ENCODE data around the gene DENND1A. TPM values are rescaled to one million over a fixed set of nuclear protein-coding genes. Genes with fewer than 3 reads are reported as not detected.

DENND1A gene
- total and polyA plus RNA-seq, 4 donors = 7.9 to 22.0 (median 13.9) TPM

DNA sequence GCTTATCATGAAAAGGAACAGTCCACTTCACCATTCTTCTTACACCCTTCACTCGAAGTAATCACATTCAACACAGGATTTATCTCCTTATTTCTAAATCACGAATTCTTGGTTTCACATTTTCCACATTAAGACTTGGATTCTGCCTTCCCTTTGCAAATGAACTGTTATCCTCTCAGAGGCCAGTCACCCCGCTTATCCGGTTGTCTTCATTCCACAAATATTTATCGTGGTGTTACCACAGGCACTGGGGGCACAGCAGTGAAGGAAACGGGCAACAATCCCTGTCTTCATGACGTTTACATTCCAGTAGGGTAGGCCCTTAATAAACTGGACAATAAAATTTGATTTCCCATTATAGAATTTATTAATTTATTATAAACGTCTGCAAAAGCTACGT, 284.2 kb downstream of the DENND1A start:
- DNase-seq (ENCODE audit: low spot score) = no peak
- WGBS = 90% methylated on average over 9 of the region's 9 CpGs
- peaks cover 0 to 6% (median 0%) of the 10 kb centered on the region in 4 donors for H3K36me3 ChIP-seq (ENCODE audit: control insufficient read depth in 4 of 4, insufficient read depth in 3 of 4, low read depth in 1 of 4, low read length in 3 of 4)
- no peak overlapping the region for H3K9ac ChIP-seq (ENCODE audit: low read depth in 1 of 2, low read length in 2 of 2)
- no peaks in the 10 kb centered on the region for H3K9me3 ChIP-seq (ENCODE audit: control insufficient read depth in 4 of 4, low read length in 3 of 4)
- H3K4me3 ChIP-seq (ENCODE audit: low read depth in 1 of 3, low read length in 3 of 3) = no peak overlapping the region
- H3K27me3 ChIP-seq (ENCODE audit: control insufficient read depth in 4 of 4, insufficient read depth in 4 of 4, low read length in 3 of 4) = no peaks in the 10 kb centered on the region
- no peak overlapping the region for H3K27ac ChIP-seq (ENCODE audit: low read depth in 1 of 2, low read length in 2 of 2)
- peaks cover 0 to 4% (median 0%) of the 10 kb centered on the region in 4 donors for H3K4me1 ChIP-seq (ENCODE audit: control insufficient read depth in 4 of 4, insufficient read depth in 4 of 4, low read length in 3 of 4)
- TF ChIP-seq RXRA (IDR thresholded peaks at IDR 0.05) (peak; percentile 30 to 57), NR2F2 (IDR thresholded peaks at IDR 0.05) (peak; percentile 50)
- TF ChIP-seq, protein P1, sequence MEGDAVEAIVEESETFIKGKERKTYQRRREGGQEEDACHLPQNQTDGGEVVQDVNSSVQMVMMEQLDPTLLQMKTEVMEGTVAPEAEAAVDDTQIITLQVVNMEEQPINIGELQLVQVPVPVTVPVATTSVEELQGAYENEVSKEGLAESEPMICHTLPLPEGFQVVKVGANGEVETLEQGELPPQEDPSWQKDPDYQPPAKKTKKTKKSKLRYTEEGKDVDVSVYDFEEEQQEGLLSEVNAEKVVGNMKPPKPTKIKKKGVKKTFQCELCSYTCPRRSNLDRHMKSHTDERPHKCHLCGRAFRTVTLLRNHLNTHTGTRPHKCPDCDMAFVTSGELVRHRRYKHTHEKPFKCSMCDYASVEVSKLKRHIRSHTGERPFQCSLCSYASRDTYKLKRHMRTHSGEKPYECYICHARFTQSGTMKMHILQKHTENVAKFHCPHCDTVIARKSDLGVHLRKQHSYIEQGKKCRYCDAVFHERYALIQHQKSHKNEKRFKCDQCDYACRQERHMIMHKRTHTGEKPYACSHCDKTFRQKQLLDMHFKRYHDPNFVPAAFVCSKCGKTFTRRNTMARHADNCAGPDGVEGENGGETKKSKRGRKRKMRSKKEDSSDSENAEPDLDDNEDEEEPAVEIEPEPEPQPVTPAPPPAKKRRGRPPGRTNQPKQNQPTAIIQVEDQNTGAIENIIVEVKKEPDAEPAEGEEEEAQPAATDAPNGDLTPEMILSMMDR (IDR thresholded peaks at IDR 0.05; ENCODE audit: low read depth, low read length, missing input control) = no peak

DNA sequence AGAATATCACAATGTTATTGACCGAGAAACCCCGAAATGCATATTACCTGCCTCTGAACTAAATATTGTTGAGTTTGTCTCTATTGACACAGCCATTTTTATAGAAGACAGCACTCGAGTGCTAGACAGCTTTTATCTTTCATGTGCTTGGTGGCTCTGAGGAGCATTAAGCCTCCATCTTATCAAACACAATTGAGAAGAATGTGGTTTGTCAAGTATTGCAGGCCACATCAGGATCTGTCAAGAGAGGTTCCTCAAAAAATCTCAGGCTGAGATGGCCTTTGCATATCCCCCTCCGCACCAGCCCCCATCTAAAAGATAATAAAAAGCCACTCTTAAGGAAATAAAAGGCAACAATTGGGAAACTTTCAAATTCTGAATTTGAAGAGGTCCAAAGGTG, 284.8 kb downstream of the DENND1A start:
- no peak overlapping the region for H3K27ac ChIP-seq (ENCODE audit: low read depth in 1 of 2, low read length in 2 of 2)
- TF ChIP-seq RAD21 (IDR thresholded peaks at IDR 0.05) = no peak
- TF ChIP-seq, protein P2, sequence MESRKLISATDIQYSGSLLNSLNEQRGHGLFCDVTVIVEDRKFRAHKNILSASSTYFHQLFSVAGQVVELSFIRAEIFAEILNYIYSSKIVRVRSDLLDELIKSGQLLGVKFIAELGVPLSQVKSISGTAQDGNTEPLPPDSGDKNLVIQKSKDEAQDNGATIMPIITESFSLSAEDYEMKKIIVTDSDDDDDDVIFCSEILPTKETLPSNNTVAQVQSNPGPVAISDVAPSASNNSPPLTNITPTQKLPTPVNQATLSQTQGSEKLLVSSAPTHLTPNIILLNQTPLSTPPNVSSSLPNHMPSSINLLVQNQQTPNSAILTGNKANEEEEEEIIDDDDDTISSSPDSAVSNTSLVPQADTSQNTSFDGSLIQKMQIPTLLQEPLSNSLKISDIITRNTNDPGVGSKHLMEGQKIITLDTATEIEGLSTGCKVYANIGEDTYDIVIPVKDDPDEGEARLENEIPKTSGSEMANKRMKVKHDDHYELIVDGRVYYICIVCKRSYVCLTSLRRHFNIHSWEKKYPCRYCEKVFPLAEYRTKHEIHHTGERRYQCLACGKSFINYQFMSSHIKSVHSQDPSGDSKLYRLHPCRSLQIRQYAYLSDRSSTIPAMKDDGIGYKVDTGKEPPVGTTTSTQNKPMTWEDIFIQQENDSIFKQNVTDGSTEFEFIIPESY (IDR thresholded peaks at IDR 0.05) = no peak
- TF ChIP-seq HNF4G (IDR thresholded peaks at IDR 0.05) = no peak
- TF ChIP-seq FOXA1 (IDR thresholded peaks at IDR 0.05) = no peak
- TF ChIP-seq SP1 (IDR thresholded peaks at IDR 0.05) = no peak
- no peak for TF ChIP-seq TAF1 (conservative IDR thresholded peaks at IDR 0.05)
- TF ChIP-seq RXRA (IDR thresholded peaks at IDR 0.05) = no peak
- TF ChIP-seq EGR1 (IDR thresholded peaks at IDR 0.05; ENCODE audit: low read depth in 2 of 2) = no peak
- TF ChIP-seq, protein P3, sequence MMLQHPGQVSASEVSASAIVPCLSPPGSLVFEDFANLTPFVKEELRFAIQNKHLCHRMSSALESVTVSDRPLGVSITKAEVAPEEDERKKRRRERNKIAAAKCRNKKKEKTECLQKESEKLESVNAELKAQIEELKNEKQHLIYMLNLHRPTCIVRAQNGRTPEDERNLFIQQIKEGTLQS (IDR thresholded peaks at IDR 0.05) = no peak
- no peak for TF ChIP-seq HNF4A (conservative IDR thresholded peaks at IDR 0.05)
- TF ChIP-seq, protein P4, sequence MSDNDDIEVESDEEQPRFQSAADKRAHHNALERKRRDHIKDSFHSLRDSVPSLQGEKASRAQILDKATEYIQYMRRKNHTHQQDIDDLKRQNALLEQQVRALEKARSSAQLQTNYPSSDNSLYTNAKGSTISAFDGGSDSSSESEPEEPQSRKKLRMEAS (IDR thresholded peaks at IDR 0.05) = no peak
- no peak for TF ChIP-seq FOXA2 (IDR thresholded peaks at IDR 0.05)
- no peak overlapping the region for H3K4me3 ChIP-seq (ENCODE audit: low read depth in 1 of 3, low read length in 3 of 3)
- no peaks in the 10 kb centered on the region for H3K27me3 ChIP-seq (ENCODE audit: control insufficient read depth in 4 of 4, insufficient read depth in 4 of 4, low read length in 3 of 4)
- WGBS = 95% methylated on average over 4 of the region's 4 CpGs
- H3K36me3 ChIP-seq (ENCODE audit: control insufficient read depth in 4 of 4, insufficient read depth in 3 of 4, low read depth in 1 of 4, low read length in 3 of 4) = peaks cover 0 to 6% (median 0%) of the 10 kb centered on the region in 4 donors
- H3K4me1 ChIP-seq (ENCODE audit: control insufficient read depth in 4 of 4, insufficient read depth in 4 of 4, low read length in 3 of 4) = peaks cover 0 to 4% (median 0%) of the 10 kb centered on the region in 4 donors
- no peaks in the 10 kb centered on the region for H3K9me3 ChIP-seq (ENCODE audit: control insufficient read depth in 4 of 4, low read length in 3 of 4)
- no peak for DNase-seq (ENCODE audit: low spot score)
- no peak overlapping the region for H3K9ac ChIP-seq (ENCODE audit: low read depth in 1 of 2, low read length in 2 of 2)

DNA sequence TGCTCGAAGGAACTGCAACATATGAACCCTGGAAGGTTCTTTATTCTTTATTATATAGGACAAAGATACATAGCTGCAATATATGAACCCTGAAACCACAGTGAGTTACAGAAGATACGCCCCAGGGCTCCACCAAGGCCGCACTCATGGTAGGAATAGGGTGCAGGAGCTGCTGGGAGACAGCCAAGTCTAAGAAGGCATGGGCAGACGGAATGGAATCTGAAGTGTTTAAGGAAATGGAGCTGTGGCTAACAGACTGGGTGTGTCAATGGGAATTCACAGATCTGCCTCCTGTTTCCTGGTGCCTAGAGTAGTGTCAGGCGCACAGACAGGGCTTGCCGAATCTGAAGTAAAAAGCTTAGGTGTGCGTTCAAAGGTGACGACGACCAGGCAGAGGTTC, 286.4 kb downstream of the DENND1A start:
- Histone ChIP-seq H3K27ac (ENCODE audit: low read depth in 1 of 2, low read length in 2 of 2) (no peak overlapping the region), H3K4me3 (ENCODE audit: low read depth in 1 of 3, low read length in 3 of 3) (no peak overlapping the region), H3K4me1 (ENCODE audit: control insufficient read depth in 4 of 4, insufficient read depth in 4 of 4, low read length in 3 of 4) (peaks cover 0 to 4% (median 0%) of the 10 kb centered on the region in 4 donors), H3K27me3 (ENCODE audit: control insufficient read depth in 4 of 4, insufficient read depth in 4 of 4, low read length in 3 of 4) (no peaks in the 10 kb centered on the region), H3K36me3 (ENCODE audit: control insufficient read depth in 4 of 4, insufficient read depth in 3 of 4, low read depth in 1 of 4, low read length in 3 of 4) (peaks cover 0 to 5% (median 0%) of the 10 kb centered on the region in 4 donors), H3K9me3 (ENCODE audit: control insufficient read depth in 4 of 4, low read length in 3 of 4) (no peaks in the 10 kb centered on the region), H3K9ac (ENCODE audit: low read depth in 1 of 2, low read length in 2 of 2) (no peak overlapping the region)
- 91% methylated on average over 9 of the region's 9 CpGs for WGBS
- DNase-seq (ENCODE audit: low spot score) = no peak
- no peak for TF ChIP-seq FOXA2 (IDR thresholded peaks at IDR 0.05)
- TF ChIP-seq, protein P1 (IDR thresholded peaks at IDR 0.05; ENCODE audit: low read depth, low read length, missing input control) = no peak
- no peak for TF ChIP-seq GABPA (IDR thresholded peaks at IDR 0.05 in 1 of 2, conservative IDR thresholded peaks at IDR 0.05 in 1 of 2)
- TF ChIP-seq, protein P3 (IDR thresholded peaks at IDR 0.05) = no peak
- TF ChIP-seq, protein P5, sequence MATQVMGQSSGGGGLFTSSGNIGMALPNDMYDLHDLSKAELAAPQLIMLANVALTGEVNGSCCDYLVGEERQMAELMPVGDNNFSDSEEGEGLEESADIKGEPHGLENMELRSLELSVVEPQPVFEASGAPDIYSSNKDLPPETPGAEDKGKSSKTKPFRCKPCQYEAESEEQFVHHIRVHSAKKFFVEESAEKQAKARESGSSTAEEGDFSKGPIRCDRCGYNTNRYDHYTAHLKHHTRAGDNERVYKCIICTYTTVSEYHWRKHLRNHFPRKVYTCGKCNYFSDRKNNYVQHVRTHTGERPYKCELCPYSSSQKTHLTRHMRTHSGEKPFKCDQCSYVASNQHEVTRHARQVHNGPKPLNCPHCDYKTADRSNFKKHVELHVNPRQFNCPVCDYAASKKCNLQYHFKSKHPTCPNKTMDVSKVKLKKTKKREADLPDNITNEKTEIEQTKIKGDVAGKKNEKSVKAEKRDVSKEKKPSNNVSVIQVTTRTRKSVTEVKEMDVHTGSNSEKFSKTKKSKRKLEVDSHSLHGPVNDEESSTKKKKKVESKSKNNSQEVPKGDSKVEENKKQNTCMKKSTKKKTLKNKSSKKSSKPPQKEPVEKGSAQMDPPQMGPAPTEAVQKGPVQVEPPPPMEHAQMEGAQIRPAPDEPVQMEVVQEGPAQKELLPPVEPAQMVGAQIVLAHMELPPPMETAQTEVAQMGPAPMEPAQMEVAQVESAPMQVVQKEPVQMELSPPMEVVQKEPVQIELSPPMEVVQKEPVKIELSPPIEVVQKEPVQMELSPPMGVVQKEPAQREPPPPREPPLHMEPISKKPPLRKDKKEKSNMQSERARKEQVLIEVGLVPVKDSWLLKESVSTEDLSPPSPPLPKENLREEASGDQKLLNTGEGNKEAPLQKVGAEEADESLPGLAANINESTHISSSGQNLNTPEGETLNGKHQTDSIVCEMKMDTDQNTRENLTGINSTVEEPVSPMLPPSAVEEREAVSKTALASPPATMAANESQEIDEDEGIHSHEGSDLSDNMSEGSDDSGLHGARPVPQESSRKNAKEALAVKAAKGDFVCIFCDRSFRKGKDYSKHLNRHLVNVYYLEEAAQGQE (IDR thresholded peaks at IDR 0.05) = no peak
- no peak for TF ChIP-seq RAD21 (IDR thresholded peaks at IDR 0.05)
- TF ChIP-seq, protein P4 (IDR thresholded peaks at IDR 0.05) = no peak
- TF ChIP-seq SP1 (IDR thresholded peaks at IDR 0.05) = no peak
- no peak for TF ChIP-seq NR2F2 (IDR thresholded peaks at IDR 0.05)
- TF ChIP-seq FOXA1 (IDR thresholded peaks at IDR 0.05) = no peak
